ENCODE results near the gene TGFBR3. TPM values are rescaled to one million over a fixed set of nuclear protein-coding genes. Genes with fewer than 3 reads are reported as not detected.

TGFBR3 gene
- total RNA-seq, 1 donor from 2014 or later, result 37.9 TPM

DNA sequence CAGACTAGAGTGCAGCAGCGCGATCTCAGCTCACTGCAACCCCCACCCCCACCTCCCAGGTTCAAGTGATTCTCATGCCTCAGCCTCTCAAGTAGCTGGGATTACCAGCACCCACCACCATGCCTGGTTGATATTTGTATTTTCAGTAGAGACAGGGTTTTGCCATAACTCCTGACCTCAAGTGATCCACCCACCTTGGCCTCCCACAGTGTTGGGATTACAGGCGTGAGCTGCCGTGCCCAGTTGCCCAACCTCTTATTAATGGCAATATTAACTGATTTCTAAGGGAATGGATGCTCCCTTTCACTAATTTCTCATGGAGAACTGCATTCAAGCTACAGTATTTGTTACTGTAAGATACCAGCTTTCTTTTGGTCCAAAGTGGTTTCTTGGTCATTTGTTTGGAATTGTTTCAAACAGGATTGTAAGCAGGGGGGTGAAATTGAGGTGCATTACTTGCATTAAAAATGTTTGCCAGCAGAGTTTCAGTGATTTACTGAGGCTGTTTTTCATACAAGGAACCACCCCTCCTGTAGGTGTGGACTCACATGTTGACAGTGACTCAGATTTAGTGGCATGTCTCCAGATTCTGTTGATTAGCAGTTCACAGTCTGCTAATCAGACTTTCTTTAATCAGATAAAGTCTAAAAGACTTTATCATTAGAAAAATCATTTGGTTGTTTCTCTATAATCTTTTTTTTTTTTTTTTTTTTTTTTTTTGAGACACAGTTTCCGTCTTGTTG lies 3.9 kb upstream of the TGFBR3 start:
- intact Hi-C loops (cut with DNase I), result loop anchor here (10.0 kb wide), 2 partner anchors 55 to 175 kb away; no protein-coding TSS in a partner anchor
- no peak for DNase-seq
- no peak for ATAC-seq (ENCODE audit: poor library complexity)

DNA sequence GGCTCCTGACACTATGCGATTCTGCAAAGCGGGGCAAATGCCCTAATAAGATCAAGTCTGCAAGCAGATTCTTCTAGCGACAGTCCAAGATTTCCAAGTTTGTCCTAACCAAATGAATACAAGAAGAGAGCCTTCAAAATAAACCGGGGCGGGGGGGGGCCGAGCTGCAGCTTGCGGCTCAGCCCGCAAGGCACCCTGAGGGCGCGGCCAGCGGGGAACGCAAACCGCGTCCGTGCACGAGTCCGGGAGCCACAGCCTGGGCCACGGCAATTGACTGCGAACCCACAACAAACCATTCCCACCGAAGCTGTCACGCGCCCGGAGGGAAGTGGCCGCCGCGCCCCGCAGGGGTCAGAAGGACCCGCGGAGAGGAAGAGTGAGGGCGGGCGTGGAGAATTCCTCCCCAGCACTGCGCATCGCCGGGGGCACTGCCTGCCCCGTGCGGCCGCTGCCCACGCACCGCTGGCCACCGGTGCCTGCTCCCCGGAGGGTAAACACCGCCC lies 687 bp downstream of the TGFBR3 start:
- intact Hi-C loops (cut with DNase I), result loop anchor here (10.0 kb wide), 2 partner anchors 50 to 170 kb away; no protein-coding TSS in a partner anchor
- peak; percentile 63 for DNase-seq
- peak; percentile 38 for ATAC-seq (ENCODE audit: poor library complexity)

DNA sequence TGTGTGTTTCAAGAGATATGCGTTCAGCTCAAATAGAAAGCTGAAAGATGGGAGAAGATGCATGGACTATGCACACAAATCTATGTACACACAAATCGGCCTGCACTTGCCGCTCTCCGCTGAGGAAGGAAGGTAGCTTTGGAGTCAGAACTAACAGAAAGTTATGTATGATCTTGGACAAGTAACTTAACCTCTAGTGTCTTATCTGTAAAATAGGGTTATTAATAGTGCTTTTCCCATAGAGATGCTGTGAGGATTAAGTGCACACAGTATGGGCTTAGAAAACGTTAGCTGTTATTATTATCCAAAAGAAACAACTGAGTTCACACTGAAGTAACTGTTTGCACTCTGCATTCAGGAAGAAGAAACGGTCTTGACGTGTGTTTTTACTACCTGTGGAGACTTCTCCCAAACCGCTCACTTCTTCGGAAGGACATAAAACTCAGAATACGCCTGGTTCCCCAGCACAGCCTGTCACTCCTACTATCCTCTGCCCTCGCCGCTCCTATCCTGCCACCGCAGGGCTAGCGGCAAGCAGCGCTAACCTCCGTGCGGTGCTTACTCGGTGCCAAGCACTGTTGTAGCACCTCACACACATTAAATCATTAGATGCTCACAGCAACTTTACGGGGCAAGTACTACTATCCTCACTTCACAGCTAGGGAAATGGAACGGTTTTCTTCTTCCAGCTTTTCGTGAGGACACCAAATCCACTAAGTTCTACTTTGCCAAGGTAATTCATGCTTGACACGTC lies 1.3 kb downstream of the TGFBR3 start:
- DNase-seq (peak; percentile 52), ATAC-seq (ENCODE audit: poor library complexity) (peak; percentile 36)
- intact Hi-C loops (cut with DNase I), result loop anchor here (10.0 kb wide), 2 partner anchors 50 to 170 kb away; no protein-coding TSS in a partner anchor

DNA sequence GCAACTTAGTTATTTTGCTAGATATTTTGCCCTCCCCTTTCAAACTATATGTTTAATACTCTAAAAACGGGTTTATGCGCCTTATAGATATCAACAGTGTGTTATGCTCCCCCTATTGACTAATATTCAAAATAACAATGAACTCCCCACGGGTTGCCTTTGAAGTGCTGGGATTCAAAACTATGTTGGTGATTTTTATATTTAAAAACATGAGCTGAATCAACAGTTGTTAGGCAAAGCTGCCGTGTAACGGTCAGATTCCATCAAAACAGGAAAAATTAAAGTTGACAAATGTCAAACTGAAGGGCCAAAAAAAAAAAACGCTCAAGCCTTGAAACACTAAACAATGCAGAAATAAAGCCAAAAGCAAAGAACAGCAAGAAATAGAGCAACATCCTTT lies 2.5 kb downstream of the TGFBR3 start:
- intact Hi-C loops (cut with DNase I), result loop anchor here (10.0 kb wide), 2 partner anchors 49 to 169 kb away; no protein-coding TSS in a partner anchor
- ATAC-seq (ENCODE audit: poor library complexity) (no peak), DNase-seq (no peak)

- no peak for ATAC-seq (ENCODE audit: poor library complexity)
- no peak for DNase-seq
Observed at GRCh38 chr1:91881280-91881679, 4.7 kb downstream of the TGFBR3 start.

DNA sequence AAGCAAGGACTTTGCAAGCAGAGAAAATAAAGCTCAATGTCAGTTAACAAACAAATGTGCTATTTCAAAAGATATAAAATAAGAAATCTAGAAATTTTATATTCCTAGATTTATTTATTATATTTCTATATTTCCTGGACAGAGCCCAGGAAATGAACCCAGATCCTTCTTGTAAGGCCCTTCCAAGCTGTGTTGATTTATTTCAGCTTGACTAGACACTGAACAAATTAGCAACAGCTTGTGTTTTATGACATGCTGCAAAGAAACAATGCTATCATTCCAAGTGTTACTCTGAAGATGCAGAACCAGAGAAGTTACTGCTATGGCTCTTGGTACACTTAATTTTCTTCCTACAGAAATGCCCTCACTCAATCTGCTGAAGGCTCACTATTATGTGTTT lies 6.2 kb downstream of the TGFBR3 start:
- DNase-seq (no peak), ATAC-seq (ENCODE audit: poor library complexity) (no peak)
- intact Hi-C loops (cut with DNase I), result loop anchor here (10.0 kb wide), 2 partner anchors 45 to 165 kb away; no protein-coding TSS in a partner anchor

More at GRCh38 chr1:91881280-91881679, 4.7 kb downstream of the TGFBR3 start:
- intact Hi-C loops (cut with DNase I), result loop anchor here (10.0 kb wide), 2 partner anchors 46 to 166 kb away; no protein-coding TSS in a partner anchor

GRCh38 chr1:91877574-91878208 lies 8.3 kb downstream of the TGFBR3 start:
- DNase-seq, result no peak
- no peak for ATAC-seq (ENCODE audit: poor library complexity)
- intact Hi-C loops (cut with DNase I), result no loop called here

- peak; percentile 10 for ATAC-seq (ENCODE audit: poor library complexity)
- DNase-seq, result no peak
- intact Hi-C loops (cut with DNase I), result no loop called here
Observed at GRCh38 chr1:91876781-91877573, 9.0 kb downstream of the TGFBR3 start.

DNA sequence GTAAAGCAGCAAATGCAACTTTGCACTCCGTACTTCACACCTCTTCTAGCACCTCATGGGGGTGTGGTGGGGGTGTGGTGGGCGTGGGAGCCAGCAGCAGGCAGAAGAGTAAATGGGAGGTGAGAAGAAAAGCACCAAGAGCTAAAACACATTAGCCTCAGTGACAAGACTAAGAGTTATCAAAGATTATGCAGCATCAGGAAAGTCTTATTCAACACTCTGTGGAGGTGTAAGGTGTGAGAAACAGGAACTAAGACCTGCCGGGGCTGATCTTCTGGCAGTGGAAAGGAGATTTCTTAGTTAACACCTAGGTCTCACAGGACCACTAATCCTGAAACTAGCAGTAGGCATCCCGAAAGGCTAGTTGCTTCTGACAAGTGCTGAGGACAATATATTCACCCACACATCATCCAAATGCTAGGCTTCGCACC lies 9.9 kb downstream of the TGFBR3 start:
- intact Hi-C loops (cut with DNase I), result no loop called here
- ATAC-seq (ENCODE audit: poor library complexity) (no peak), DNase-seq (no peak)

DNA sequence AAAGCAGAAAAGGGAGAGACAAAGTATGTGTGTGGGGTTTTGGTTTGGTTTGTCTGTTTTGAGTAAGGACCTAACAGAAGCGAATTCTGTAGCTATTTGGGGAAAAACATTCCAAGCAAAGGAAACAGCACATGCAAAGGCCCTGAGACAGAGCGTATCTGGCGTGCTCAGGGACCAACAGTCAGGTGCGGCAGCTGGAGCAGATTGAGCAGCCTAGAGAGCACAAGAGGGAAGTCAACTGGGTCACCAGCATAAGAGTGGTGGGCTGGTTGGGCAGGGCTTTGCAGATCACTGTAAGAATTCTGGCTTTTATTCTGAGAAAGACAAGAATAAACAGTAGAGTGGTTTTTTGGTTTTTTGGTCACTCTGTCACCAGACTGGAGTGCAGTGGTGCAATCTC lies 11.8 kb downstream of the TGFBR3 start:
- DNase-seq, result no peak
- intact Hi-C loops (cut with DNase I), result no loop called here
- no peak for ATAC-seq (ENCODE audit: poor library complexity)

GRCh38 chr1:91872559-91873081 lies 13.3 kb downstream of the TGFBR3 start:
- ATAC-seq (ENCODE audit: poor library complexity) (no peak), DNase-seq (no peak)
- intact Hi-C loops (cut with DNase I), result no loop called here

DNA sequence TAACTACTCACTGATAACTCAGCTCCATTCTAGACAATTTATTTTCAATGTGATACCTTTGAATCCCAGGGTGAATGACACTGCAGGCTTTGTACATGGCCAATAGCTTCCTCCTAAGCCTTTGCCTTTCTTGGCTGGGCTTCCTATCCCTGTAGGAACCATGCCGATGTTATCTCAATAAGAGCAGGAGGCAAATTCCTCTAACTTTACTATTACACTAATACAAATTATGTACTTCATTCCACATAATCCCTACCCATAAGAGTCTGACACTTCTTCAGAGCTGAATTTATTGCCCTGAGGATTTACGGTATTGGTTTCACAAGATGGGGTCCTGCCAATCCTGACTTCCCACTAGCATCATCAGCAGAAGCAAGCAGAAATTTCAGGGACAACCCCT lies 14.0 kb downstream of the TGFBR3 start:
- DNase-seq (no peak), ATAC-seq (ENCODE audit: poor library complexity) (peak; percentile 35)
- intact Hi-C loops (cut with DNase I), result no loop called here

GRCh38 chr1:91870322-91870721 lies 15.6 kb downstream of the TGFBR3 start:
- no peak for ATAC-seq (ENCODE audit: poor library complexity)
- DNase-seq, result no peak
- intact Hi-C loops (cut with DNase I), result no loop called here

DNA sequence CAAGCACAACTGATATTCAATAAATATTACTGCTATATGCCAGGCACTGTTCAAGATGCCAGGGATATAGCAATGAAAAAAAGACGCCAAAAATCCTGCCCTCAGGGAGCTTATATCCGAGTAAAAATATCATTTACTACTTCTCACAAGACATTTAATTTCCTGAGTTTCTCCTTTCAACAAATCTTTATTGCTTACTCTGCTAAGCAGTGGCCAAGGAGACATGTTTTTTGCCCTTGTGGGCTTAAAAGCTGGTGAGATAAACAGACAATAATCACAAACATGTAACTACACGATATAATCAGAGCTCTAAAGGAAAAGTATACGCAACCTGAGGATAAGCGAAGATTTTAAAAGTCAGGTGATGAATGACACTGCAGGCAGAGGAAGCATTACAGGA lies 19.5 kb downstream of the TGFBR3 start:
- DNase-seq (no peak), ATAC-seq (ENCODE audit: poor library complexity) (no peak)
- intact Hi-C loops (cut with DNase I), result no loop called here

DNA sequence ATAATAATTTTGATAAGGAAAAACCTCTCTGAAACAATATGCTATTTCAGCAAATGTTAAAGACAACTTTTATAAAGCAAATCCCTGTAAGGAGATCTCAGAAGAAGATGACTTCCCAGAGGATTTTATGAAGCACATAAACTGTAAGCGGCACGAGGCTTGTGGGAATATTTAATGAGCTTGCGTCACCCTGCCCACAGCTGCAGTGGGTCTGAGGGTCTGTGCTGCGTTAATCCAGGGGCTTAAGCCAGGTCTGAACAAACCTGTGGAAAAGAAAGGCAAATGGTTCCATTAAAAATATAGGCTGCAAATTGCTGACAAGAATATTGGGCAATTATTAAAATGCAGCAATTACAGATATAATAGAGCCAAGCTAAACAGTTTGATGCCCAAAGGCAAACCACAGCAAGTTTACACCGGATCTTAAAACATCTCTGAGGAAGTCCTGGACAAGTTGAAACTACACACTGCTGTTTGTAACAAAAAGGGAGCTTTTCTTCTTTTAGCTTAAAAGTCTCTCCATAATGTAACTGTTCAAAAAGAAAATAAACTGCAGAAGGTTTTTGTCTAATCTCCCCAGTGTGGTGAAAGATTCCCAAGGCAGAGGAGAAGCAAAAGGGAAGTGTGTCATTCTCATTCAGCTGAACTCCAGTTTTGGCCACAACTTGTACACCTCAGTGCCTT lies 21.8 kb downstream of the TGFBR3 start:
- ATAC-seq (ENCODE audit: poor library complexity) (peak; percentile 32), DNase-seq (no peak)
- intact Hi-C loops (cut with DNase I), result no loop called here

GRCh38 chr1:91863498-91863897 lies 22.5 kb downstream of the TGFBR3 start:
- ATAC-seq (ENCODE audit: poor library complexity) (no peak), DNase-seq (no peak)
- intact Hi-C loops (cut with DNase I), result no loop called here

DNA sequence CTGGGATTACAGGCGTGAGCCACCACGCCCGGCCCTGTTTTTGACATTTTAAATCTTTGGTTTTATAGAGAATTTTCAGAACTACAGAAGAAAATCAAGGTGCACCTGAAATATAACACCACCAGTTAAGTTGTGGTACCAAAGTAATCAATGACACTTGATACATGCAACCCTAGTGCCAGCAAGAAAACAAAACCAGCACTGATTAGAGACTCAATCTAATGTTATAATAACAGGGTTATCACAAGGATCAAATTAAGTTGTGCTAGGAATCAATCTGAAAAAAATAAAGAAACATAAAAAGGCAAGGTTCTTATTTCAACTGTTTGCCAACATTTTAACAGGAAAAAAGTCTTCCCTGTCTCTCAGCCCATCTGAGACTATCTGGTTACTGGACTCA lies 23.8 kb downstream of the TGFBR3 start:
- intact Hi-C loops (cut with DNase I), result no loop called here
- ATAC-seq (ENCODE audit: poor library complexity) (no peak), DNase-seq (no peak)

Data from Right ventricle myocardium superior (tissue), 1 donor.